Adrenal gland (tissue), 5 donors: Measurements from ENCODE around the gene PDS5B.

Experiments used
- POLR2A ChIP-seq, 2 donors: fragments of 450-650 bp; IDR thresholded peaks; one replicate each; pipeline ENCODE4 v1.6.1; 2017; ENCODE audit warnings: antibody characterized with exemption in 2 of 2, mild to moderate bottlenecking in 2 of 2, moderate library complexity in 1 of 2
- TF ChIP-seq, protein P1 (sequence below), 6 experiments: fragments of 450-650 bp in 4 of 6; fragments of 200-600 bp in 2 of 6; sonication (generic) in 1 of 6; IDR thresholded peaks; 1 replicate in 5 of 6; 2 replicates in 1 of 6; pipeline versions ENCODE4 v1.5.1 to v1.8.0; 2016 to 2021; ENCODE audit warnings: antibody characterized with exemption in 6 of 6, mild to moderate bottlenecking in 2 of 6, moderate library complexity in 1 of 6
- donor health status: DM: no; HTN: no; CAD: no.

DNA sequence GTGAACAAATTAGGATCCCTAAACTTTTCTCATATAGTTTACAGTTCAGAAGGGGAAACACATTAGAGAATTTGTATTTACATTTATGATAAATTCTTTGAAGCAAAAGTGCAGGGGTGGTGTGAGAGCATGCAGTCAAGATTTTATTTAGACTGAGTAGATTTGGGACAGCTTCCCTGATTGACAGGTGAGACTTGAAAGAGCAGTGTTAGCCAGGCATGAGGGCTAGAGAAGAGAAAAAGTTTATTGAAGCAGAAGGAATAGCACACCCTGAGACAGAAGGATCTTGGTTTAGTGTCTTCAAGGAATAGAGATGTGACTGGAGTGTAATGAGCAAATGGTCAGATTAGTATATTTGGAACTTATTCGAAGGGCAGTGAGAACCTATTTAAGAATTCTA is 50.5 kb downstream of the PDS5B start:
- TF ChIP-seq, protein P1, sequence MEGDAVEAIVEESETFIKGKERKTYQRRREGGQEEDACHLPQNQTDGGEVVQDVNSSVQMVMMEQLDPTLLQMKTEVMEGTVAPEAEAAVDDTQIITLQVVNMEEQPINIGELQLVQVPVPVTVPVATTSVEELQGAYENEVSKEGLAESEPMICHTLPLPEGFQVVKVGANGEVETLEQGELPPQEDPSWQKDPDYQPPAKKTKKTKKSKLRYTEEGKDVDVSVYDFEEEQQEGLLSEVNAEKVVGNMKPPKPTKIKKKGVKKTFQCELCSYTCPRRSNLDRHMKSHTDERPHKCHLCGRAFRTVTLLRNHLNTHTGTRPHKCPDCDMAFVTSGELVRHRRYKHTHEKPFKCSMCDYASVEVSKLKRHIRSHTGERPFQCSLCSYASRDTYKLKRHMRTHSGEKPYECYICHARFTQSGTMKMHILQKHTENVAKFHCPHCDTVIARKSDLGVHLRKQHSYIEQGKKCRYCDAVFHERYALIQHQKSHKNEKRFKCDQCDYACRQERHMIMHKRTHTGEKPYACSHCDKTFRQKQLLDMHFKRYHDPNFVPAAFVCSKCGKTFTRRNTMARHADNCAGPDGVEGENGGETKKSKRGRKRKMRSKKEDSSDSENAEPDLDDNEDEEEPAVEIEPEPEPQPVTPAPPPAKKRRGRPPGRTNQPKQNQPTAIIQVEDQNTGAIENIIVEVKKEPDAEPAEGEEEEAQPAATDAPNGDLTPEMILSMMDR (IDR thresholded peaks at IDR 0.05), result no peak
- no peak for TF ChIP-seq POLR2A (IDR thresholded peaks at IDR 0.05)
